Fibroblast of lung (primary cell): Measurements from ENCODE around the gene MMP25. TPM values are rescaled to one million over a fixed set of nuclear protein-coding genes. Genes with fewer than 3 reads are reported as not detected.
A peak's percentile ranks its signal among the peaks of the same experiment; 100 is the strongest.
"Not testable (repeated sequence)": the region's sequence is repeated elsewhere in the genome, so short reads cannot be mapped to it uniquely, and the experiment has no call there.

ENCODE experiments used
- DNase-seq, 2 donors: peaks; one replicate each; pipeline versions ENCODE4 v3.0.0 to v3.0.0-alpha.2; 2010; ENCODE audit warnings: low read depth in 2 of 2
- H2AFZ ChIP-seq: 2 replicates; pipeline ENCODE4 v1.5.1; 2012; ENCODE audit warnings: low read length, control low read depth, inconsistent platforms
- H3K27ac ChIP-seq: 2 replicates; pipeline ENCODE4 v1.5.1; 2011; ENCODE audit warnings: low read length, control low read depth; ENCODE audit not compliant: insufficient read depth
- H3K27me3 ChIP-seq: 2 replicates; pipeline ENCODE4 v1.5.1; 2011; ENCODE audit warnings: mild to moderate bottlenecking, low read length; ENCODE audit not compliant: control insufficient read depth, insufficient read depth
- H3K36me3 ChIP-seq: 2 replicates; pipeline ENCODE4 v1.5.1; 2011; ENCODE audit warnings: low read length; ENCODE audit not compliant: control insufficient read depth, insufficient read depth
- H3K4me1 ChIP-seq: 2 replicates; pipeline ENCODE4 v1.5.1; 2011; ENCODE audit warnings: low read length; ENCODE audit not compliant: control insufficient read depth, insufficient read depth; ENCODE audit errors: extremely low read depth
- H3K4me2 ChIP-seq: 2 replicates; pipeline ENCODE4 v1.5.1; 2011; ENCODE audit warnings: low read length, control low read depth; ENCODE audit not compliant: insufficient read depth; ENCODE audit errors: extremely low read depth
- H3K4me3 ChIP-seq, 4 experiments: fragments of 200-600 bp in 1 of 4; sonication (generic) in 1 of 4; replicated peaks in 1 of 4; 2 replicates each; pipeline ENCODE4 v1.5.1; 2011 to 2016; ENCODE audit warnings: low read length in 4 of 4, low read depth in 3 of 4, mild to moderate bottlenecking in 3 of 4, control low read depth in 2 of 4, inconsistent platforms in 1 of 4, mixed read lengths in 1 of 4; ENCODE audit not compliant: insufficient read depth in 1 of 4; ENCODE audit errors: control extremely low read depth in 1 of 4
- H3K79me2 ChIP-seq: 2 replicates; pipeline ENCODE4 v1.5.1; 2012; ENCODE audit warnings: mild to moderate bottlenecking, low read length, inconsistent platforms; ENCODE audit not compliant: control insufficient read depth, insufficient read depth
- H3K9ac ChIP-seq: 2 replicates; pipeline ENCODE4 v1.5.1; 2011; ENCODE audit warnings: mild to moderate bottlenecking, low read length, control low read depth; ENCODE audit not compliant: insufficient read depth
- H3K9me3 ChIP-seq: 2 replicates; pipeline ENCODE4 v1.5.1; 2012; ENCODE audit warnings: low read depth, low read length; ENCODE audit not compliant: control insufficient read depth, insufficient read depth
- H4K20me1 ChIP-seq: 2 replicates; pipeline ENCODE4 v1.5.1; 2011; ENCODE audit warnings: low read length; ENCODE audit not compliant: control insufficient read depth, insufficient read depth; ENCODE audit errors: extremely low read depth
- CTCF ChIP-seq, 2 donors: IDR thresholded peaks in 1 of 2; conservative IDR thresholded peaks in 1 of 2; 1 replicate in 1 of 2; 2 replicates in 1 of 2; pipeline ENCODE4 v1.5.1; 2011 to 2012; ENCODE audit warnings: low read length in 2 of 2, control low read depth in 1 of 2, inconsistent platforms in 1 of 2, low read depth in 1 of 2, mild to moderate bottlenecking in 1 of 2
- EZH2 ChIP-seq: IDR thresholded peaks from 2 replicates; pipeline ENCODE4 v1.5.1; 2012; ENCODE audit warnings: low read length, control low read depth, mild to moderate bottlenecking; ENCODE audit errors: missing control alignments
- polyA plus RNA-seq, 2 donors: library from polyadenylated mRNA; depleted of rRNA in 1 of 2; stranded (reverse) in 1 of 2; unstranded in 1 of 2; fragments of >200 nt; gene quantifications; 2 replicates each; pipeline ENCODE4 v1.2.1, GENCODE V29; 2011 to 2012; ENCODE audit warnings: missing spikeins in 1 of 2
- total RNA-seq: library from RNA; depleted of rRNA; stranded (reverse); fragments of >200 nt; gene quantifications from 2 replicates; pipeline ENCODE4 v1.2.1, GENCODE V29; 2014

Gene MMP25
- total and polyA plus RNA-seq, 2 donors (not counting 1 experiment from before 2014, with no cell fraction given) = 0.03 TPM; not detected in 1

DNA sequence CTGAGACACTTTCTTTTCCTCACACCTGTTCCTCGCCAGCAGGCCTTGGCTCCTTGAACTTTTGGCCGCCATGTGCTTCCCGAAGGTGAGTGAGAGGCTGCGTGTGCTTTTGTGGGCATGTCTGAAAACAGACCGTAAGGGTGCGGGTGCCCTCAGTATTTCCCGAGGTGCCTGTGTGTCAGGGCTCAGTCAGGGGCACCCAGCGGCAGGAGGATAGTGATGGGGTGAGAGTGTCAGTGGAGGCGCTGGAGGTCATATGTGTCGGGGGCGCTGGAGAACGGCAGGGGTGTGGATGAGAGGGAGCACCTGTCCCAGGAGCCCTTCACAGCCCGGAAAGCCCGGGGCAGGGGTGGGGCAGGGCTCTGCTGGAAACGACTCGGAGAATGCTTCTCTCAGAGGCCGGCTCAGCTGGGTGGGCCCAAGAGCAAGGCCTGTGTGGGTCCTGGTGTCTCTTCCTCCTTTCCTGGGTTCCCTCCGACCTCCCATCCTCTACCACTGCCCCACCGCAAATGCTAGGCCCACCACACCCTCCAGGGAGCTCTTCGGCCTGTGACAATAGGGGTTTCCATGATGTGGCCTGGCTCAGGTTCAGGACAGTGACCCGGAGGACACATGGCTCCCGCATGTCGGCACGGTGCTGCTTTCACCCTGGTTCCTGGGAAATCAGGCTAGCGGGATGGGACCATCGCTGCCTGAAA lies 19.5 kb downstream of the MMP25 start:
- H3K4me2 ChIP-seq = no peak overlapping the region
- H3K27ac ChIP-seq = no peak overlapping the region
- DNase-seq = no peak
- H3K36me3 ChIP-seq = no peaks in the 10 kb centered on the region
- H3K9ac ChIP-seq = no peak overlapping the region
- H3K4me1 ChIP-seq = peaks cover 3% of the 10 kb centered on the region
- H2AFZ ChIP-seq = no peak overlapping the region
- H3K4me3 ChIP-seq = peak overlapping the region in 1 of 4 experiments; percentile 53
- no peaks in the 10 kb centered on the region for H3K27me3 ChIP-seq
- TF ChIP-seq EZH2 (no peak), CTCF (conservative IDR thresholded peaks at IDR 0.05 in 1 of 2, IDR thresholded peaks at IDR 0.05 in 1 of 2; ENCODE audit: low read depth in 1 of 2, low read length in 2 of 2) (no peak)
- no peaks in the 10 kb centered on the region for H3K9me3 ChIP-seq
- H4K20me1 ChIP-seq = no peaks in the 10 kb centered on the region
- H3K79me2 ChIP-seq = no peaks in the 10 kb centered on the region

DNA sequence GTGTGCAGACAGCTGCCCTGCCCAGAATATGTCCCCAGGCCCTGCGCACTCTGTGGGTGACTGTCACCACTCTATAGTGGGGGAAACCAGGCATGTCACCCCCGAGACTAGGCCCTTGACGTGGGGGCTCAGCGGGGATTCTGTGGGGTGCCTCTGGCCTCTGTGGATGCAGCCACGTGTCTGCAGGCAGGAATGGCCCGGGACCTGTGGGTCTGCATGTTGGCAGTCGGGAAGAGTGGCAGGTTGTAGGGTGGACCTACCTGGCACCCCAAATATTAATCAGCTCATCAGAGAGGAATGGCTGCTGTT lies 20.0 kb downstream of the MMP25 start:
- Histone ChIP-seq H3K4me2 (no peak overlapping the region), H3K79me2 (no peaks in the 10 kb centered on the region), H3K4me3 (peak overlapping the region in 1 of 4 experiments; percentile 53), H3K9ac (no peak overlapping the region), H4K20me1 (no peaks in the 10 kb centered on the region), H3K4me1 (peaks cover 3% of the 10 kb centered on the region), H3K9me3 (no peaks in the 10 kb centered on the region), H3K36me3 (no peaks in the 10 kb centered on the region), H3K27me3 (no peaks in the 10 kb centered on the region), H3K27ac (no peak overlapping the region), H2AFZ (no peak overlapping the region)
- no peak for DNase-seq
- TF ChIP-seq CTCF (conservative IDR thresholded peaks at IDR 0.05 in 1 of 2, IDR thresholded peaks at IDR 0.05 in 1 of 2; ENCODE audit: low read depth in 1 of 2, low read length in 2 of 2) (no peak), EZH2 (no peak)

- no peak overlapping the region for H3K4me3 ChIP-seq
- no peaks in the 10 kb centered on the region for H3K79me2 ChIP-seq
- no peaks in the 10 kb centered on the region for H3K36me3 ChIP-seq
- no peak overlapping the region for H3K4me2 ChIP-seq
- no peak overlapping the region for H2AFZ ChIP-seq
- no peaks in the 10 kb centered on the region for H3K9me3 ChIP-seq
- no peak for DNase-seq
- H3K9ac ChIP-seq = no peak overlapping the region
- H3K4me1 ChIP-seq = peaks cover 3% of the 10 kb centered on the region
- H3K27me3 ChIP-seq = no peaks in the 10 kb centered on the region
- no peak overlapping the region for H3K27ac ChIP-seq
- H4K20me1 ChIP-seq = no peaks in the 10 kb centered on the region
- TF ChIP-seq EZH2 (no peak), CTCF (conservative IDR thresholded peaks at IDR 0.05 in 1 of 2, IDR thresholded peaks at IDR 0.05 in 1 of 2; ENCODE audit: low read depth in 1 of 2, low read length in 2 of 2) (no peak)
Observed at GRCh38 chr16:3068487-3068886, 22.1 kb downstream of the MMP25 start.

DNA sequence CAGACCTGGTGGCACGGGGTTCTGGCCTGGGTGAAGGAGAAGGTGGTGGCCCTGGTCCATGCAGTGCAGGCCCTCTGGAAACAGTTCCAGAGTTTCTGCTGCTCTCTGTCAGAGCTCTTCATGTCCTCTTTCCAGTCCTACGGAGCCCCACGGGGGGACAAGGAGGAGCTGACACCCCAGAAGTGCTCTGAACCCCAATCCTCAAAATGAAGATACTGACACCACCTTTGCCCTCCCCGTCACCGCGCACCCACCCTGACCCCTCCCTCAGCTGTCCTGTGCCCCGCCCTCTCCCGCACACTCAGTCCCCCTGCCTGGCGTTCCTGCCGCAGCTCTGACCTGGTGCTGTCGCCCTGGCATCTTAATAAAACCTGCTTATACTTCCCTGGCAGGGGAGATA lies 22.8 kb downstream of the MMP25 start:
- H3K27me3 ChIP-seq, H3K27ac ChIP-seq, H3K4me2 ChIP-seq, H3K9me3 ChIP-seq, H4K20me1 ChIP-seq, H3K4me3 ChIP-seq, H3K9ac ChIP-seq, H2AFZ ChIP-seq, H3K79me2 ChIP-seq, DNase-seq, H3K4me1 ChIP-seq, H3K36me3 ChIP-seq: not testable (repeated sequence)
